GM19452 (cell line): ENCODE results near the gene MMP24OS.
A peak's percentile ranks its signal among the peaks of the same experiment; 100 is the strongest.
"Not testable (repeated sequence)": the region's sequence is repeated elsewhere in the genome, so short reads cannot be mapped to it uniquely, and the experiment has no call there.

Experiments
- ATAC-seq: cut with Tn5 transposase; IDR thresholded peaks from one replicate; pipeline ENCODE4 v1.9.1; 2021; ENCODE audit not compliant: unreplicated experiment

MMP24OS gene

DNA sequence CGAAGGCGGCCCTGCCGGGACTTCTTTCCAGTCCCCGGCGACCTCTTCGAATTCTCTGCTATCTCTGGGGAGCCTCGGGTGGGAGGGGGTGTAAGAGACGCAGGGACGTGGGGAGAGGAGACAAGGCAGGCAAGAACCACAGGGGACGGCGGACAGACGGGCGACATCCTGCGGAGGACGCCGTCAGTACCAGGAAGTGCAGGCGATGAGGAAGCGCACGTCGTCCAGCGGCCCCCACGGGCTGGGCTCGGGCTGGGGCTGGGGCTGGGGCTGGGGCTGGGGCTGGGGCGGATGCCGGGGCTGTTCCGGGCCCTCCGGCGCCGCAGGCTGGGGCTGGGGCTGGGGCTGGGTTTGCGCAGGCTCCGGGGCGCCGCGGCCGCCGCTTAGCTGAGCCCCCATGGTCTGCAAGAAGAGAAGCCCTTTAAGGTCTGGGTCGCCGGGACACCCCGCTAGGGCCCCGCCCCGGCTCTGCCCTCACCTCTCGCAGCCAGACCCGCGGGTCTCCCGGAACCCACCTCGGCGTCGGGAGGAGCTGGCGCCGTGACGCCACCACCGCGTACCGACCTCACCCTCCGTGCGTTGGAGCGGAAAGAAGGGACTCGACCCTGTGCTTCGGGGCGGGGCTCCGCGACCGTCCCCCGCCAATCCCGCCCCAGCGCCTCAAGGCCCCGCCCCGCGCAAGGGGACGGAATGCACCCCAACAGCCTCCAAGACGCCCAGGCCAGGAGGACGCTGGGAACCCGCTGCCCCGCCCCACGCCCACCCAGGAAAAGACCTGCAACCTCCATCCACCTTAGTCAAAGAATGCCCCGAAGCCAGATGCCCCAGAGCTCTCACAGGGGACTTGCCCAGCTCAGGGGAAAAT lies at the start of gene MMP24OS:
Gene MMP24OS (minus strand): TSS at position 592 of the 865 bp plus-strand sequence. CDS start 193 bp downstream, at position 399.
- peak; percentile 78 for ATAC-seq

DNA sequence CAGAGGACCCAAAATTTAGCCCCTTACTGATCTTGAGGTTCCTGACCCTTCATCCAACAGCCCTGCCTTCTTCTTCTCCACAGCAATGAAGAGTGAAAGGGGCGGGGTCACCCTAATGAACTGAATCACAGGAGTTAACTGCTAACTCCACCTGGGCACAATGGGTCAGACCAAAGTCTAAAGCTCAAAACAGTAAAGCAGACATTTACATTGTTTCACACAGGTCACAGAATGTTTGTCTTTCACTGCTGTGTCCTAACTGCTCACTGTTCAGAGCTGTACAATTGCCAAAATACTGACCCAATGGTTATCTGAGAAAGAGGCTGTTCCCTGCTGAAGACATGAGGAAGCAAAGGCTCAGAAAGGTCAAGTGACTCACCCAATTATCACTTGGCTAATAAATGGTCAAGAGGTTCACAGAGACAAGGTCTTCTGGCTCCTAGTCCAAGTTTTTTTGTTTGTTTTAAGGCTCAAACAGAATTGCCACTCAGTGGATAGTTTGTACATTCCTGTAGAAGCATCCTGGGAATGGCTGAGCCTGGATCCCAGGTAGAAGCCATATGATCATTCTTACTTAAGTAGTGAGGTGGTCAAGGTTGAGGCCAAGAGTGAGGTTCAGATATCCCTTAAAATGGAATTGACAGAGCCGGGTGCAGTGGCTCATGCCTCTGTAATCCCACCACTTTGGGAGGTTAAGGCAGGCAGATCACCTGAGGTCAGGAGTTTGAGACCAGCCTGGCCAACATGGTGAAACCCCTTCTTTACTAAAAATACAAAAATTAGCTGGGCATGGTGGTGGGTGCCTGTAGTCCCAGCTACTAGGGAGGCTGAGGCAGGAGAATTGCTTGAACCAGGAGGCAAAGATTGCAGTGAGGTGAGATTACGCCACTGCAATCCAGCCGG lies 49.4 kb upstream of the MMP24OS start:
- ATAC-seq = no peak

DNA sequence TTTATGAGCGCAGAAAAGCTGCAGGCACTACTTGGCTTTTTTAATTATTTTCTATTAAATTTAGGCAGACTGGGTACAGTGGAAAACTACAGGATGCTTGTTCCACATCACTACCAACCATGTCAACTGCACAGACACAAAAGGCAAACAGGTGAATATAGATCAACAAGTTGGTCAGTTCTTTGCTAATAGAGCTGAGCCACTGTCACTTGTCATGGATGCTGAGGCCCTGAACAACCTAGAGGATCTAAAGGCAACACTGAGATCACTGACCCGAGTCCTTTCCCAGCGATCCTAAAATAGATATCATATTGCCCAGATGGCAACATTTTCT lies 48.8 kb upstream of the MMP24OS start:
- no peak for ATAC-seq

DNA sequence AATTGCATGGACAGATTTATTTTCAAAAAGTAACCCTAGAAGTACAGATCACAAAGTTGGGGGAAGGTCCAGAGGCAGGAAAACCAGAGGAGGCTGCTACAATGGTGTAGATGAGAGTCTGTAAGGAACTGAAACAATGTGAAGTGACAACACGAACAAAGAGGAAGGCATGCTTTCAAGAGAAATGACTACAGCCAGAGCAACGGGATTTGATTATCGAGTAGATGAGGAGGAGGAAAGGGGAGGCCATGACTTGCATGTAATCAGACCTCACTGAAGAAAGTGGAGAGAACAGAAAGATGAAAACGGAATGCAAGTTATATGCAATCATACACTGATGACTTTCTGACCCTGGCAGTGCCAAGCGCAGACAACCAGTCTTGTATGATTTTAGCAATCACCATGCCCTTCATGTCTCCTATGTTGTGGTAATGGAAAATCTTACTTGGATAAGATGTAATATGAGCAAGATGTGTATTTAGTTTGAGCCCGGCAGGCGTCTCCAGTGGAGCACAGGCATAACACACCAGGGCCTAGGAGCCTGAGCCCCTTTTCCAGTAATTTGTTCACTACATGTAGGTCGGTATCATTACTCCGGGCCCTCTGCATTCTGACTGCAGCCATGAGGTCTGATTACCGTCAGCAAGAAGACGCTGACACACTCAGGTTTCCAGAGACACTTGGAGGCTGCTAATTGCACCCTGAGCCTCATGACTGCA lies 48.3 kb upstream of the MMP24OS start:
- ATAC-seq = no peak

DNA sequence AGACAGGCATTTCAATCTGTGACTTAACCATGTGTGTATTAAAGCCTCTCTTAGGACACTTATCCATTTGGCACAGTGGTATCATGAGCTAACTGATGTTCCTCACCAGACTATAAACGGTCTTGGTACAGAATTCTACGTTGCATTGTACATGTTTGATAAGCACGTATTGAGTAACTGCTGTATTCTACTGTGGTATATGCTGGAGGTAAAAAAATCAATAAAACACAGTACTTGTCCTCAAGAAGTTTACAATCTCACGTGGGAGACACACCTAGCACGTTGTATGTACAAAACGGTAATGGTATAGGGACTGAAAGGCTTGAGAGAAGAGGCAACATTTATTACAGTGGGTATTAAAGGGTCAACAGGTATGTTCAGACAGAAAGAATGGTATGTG lies 47.5 kb upstream of the MMP24OS start:
- ATAC-seq = no peak

DNA sequence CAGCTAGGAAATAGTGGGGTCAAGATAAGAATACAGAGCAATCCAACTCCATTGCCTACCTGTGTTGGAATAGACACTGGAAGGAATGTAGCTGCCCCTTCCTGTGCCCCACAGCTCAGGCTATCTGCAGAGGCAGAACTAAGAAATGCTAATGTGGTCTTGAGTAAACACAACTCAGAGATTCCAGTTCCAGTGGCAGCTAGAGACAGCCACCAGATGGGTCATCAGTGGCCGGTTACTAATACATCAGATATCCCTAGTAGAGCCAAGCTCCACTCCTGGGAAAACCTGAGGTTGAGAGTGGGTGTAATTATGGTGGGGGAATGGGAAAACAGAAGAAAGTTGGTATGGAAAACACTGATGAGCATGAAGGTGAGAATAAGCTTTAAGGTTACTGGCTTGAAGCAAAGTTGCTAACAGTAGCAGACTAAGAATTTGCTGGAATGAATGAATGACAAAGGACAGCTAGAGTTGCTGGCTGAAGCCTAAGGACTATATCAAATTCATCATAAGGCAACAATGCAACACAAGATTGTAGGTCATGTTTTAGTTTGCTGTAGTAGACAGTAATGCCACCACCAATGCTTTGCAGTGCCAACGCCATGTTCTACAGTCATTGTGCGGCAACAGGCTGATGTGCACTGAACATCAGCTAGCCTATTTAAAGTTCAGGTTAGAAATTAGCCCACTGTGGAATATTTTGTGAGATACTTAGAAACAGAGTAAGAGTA lies 42.6 kb upstream of the MMP24OS start:
- ATAC-seq = no peak

DNA sequence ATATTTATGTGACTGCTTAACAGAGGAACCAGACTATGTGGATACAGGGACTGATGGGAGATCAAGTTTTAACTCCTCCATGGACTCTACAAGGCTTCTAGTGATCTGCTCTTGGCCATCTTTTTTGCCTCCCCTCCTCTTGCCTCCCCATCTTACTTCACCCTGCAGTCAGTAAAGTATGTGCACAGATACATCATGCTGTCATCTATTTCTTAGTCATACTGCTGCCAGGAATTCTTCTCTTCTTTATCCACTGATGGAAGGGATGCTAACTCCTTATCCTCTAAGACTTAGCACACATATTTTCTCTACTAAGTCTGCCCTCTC lies 41.9 kb upstream of the MMP24OS start:
- ATAC-seq = no peak

DNA sequence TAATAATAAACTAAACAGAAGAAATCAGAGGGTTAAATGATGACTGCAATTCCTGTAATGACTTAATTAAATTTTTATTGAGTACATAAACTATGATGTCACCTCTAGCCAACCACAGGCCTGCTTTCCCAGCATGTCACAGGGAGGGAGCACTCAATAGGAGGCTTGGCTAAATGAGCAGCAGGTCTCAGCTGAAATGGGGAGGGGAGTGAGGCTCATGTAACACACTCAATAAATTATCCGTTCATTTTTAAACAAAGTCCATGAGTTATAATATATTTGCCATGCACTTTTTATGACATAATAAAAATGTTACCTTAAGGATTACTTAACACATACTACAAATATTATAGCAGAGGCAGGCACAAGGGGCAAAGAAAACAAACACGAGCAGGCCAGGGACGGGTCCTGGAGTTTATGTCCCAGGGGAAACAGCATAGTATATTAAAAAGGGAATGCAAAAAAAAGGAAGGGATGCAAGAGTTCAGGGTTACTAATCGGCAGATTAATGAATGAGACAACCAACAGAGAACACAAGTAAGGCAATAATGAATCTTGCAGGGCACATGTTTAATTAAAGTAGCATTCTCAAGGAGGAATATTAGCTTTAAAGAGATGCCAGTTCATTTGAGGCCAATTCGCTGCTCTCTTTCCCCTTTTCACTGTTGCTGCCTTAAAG lies 41.4 kb upstream of the MMP24OS start:
- ATAC-seq = no peak

DNA sequence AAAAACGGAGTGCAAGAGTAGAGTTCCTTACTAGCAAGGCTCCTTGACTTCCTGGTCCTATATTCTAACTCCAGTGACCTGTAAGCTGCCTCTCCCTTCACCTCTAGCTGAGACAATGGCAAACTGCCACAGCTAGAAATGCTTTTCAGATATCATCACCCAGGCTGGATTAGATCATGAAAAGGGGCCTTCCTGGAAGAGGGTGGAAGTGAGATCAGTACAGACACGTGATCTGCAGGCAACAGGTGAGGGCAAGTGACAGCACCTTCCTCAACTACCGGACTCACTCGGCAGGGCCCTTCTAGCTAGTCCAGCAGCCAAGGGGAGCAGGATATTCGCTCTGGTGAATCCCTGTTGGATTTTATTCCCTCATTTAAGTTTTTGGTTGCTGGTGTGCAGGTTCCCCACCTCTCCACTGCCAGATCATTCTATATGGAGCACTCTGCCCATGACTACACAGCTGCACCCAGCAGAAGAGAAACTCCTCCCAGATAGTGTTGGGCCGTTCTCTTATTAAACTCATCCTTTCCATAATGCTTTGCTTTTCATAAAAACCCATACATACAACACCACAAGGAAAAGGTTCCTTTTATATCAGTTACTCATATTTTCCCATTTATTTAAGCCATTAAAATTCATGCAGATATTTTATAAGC lies 40.7 kb upstream of the MMP24OS start:
- ATAC-seq = no peak

DNA sequence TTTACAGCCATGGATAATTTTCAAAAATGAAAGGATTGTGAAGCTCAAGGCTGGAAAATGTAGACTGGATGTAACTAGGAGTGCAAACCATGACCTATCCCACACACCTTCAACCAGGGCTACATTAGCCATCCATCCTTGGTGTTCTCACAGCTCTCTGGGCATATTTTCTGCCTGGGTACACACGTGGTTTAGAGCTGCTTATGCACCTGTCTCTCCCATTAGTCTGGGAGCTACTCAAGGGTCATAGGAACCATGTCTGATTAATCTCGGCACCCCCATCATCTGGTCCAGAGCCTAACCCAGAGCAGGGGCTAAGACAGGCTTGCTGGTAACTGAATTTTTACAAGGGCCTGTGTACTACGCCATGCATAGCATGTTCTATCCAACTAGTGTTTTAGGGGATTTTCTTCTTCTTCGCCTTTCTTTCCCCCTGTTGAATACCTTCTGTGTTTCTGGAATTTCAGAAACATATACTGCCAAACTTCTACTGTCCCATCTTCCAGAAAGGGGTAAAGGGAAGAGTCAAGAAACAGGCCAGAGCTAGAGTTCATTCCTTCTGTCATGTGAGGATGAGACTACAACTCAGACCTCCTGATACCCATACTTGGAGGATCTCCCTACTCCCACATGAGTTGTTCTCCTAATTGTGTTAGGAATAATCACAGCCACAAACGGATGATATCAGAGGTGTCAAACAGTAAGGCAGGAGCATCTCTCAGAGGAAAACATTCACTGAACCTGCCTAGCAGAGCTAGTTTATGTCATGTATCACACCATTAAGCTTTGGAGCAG lies 39.7 kb upstream of the MMP24OS start:
- no peak for ATAC-seq

DNA sequence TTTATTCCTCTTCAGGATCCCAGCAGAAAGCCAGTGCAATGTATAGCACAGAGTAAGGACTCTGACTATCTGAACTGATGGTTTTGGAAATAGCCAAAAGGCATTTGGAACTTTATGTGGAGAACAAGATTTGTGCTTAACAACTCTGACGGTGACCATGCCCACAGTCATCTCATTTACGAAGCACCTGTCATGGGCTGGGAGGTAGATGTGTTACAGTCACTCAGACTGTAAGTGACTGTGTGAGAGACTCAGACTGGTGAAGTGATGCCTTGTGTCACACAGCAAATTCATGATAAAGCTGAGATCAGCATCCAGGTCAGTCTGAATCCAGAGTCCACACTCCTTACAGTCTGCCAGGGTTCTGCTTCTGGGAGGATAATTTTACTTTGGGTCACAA lies 38.2 kb upstream of the MMP24OS start:
- ATAC-seq = no peak

DNA sequence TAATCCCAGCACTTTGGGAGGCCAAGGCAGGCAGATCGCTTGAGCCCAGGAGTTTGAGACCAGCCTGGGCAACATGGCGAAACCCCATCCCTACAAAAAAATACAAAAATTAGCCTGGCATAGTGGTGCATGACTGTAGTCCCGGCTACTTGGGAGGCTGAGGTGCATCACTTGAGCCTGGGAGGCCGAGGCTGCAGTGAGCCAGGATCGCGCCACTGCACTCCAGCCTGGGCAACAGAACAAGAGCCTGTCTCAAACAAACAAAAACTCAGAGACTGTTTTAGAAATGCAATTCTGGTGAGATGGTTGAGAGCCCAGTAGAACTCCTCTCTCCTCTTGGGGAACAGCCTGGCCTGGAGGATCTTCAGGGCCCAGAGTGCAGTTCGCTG lies 37.7 kb upstream of the MMP24OS start:
- ATAC-seq = not testable (repeated sequence)

DNA sequence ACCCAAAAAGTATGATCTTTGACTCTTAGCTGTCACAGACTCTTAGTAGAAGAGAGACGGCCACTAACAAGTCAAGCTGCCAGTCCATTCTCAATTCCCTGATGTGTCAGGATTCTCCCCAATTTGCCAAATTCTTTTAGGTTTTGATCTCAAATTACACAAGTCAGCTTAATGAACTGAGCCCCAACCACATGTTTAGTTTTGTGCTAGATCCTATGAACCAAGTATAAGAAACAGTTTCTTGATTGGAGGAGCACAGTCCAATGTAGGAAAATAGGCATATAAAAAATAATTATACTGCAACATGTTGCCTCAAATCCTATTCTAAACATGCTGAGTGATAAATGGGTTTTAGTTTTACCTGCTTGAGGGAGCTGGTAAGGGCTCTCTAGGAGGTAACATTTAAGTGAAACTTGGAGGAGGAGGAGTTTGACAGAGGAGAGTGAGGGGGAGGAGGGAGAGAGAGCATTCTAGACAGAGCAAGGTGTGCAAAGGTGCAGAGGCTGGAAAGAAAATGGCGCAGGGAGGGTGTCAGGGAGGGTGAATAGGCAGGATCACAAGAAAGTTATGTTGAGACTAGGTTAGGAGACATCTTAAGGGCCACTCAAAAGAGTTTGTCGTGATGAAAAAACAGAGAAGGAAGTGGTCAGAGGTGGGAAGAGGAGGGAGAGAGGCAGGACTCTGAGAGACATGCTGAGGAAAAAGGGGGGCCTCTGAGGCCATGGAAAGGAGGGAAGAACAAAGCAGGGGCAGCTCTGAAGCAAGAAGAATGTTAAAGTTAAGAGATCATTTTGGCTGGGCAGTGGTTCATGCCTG lies 37.1 kb upstream of the MMP24OS start:
- ATAC-seq = no peak

DNA sequence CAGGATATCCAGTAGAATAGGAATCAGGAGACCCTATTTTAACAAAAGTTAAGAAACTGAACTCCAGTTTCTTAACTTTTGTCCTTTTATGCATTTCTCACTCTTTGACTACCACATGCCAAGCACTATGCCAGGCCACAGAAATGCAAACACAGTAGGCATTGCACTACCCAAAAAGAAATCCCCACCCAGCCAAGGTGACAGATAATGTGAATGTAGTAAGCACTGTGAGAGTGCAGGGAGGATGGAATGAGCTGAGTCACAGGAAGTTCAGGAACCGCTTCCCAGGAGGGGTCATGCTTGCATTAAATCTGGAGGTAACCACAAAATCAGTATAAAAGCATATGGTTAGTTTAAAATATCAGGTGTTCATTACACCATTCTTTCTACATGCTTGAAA lies 34.4 kb upstream of the MMP24OS start:
- ATAC-seq = no peak

DNA sequence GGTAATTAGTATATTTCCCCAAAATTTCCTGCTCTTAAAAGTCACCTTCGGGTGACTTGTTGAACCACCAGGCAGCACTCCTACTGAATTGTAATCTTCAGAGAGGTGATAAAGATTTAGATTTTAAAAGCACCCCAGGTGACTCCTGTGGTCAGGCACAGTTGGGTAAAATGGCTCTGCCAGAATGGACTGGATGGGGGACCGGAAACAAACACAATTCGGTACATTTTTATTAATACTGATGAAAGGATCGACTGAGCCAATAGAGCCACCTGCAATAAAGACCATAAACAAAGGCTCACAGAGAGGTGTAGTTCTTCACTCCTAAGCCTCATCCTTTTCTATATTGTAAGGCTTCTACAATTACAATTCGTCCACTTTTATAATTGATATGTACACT lies 33.9 kb upstream of the MMP24OS start:
- no peak for ATAC-seq

DNA sequence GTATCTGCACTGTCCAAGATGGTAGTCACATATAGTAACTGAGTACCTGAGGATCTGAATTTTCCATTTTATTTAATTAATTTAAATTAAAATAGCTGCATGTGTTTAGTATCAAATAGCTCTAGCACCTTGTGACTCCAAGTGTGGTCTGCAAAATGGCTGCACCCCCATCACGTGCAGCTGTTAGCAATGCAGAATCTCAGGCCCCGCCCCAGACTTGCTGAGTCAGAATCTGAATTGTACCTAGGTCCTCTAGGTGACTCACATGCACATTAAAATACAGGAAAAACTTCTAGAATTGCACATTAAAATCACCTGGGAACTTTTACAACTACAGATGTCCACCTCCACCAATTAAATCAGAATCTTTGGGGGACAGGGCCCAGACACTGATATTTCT lies 33.5 kb upstream of the MMP24OS start:
- ATAC-seq = no peak

DNA sequence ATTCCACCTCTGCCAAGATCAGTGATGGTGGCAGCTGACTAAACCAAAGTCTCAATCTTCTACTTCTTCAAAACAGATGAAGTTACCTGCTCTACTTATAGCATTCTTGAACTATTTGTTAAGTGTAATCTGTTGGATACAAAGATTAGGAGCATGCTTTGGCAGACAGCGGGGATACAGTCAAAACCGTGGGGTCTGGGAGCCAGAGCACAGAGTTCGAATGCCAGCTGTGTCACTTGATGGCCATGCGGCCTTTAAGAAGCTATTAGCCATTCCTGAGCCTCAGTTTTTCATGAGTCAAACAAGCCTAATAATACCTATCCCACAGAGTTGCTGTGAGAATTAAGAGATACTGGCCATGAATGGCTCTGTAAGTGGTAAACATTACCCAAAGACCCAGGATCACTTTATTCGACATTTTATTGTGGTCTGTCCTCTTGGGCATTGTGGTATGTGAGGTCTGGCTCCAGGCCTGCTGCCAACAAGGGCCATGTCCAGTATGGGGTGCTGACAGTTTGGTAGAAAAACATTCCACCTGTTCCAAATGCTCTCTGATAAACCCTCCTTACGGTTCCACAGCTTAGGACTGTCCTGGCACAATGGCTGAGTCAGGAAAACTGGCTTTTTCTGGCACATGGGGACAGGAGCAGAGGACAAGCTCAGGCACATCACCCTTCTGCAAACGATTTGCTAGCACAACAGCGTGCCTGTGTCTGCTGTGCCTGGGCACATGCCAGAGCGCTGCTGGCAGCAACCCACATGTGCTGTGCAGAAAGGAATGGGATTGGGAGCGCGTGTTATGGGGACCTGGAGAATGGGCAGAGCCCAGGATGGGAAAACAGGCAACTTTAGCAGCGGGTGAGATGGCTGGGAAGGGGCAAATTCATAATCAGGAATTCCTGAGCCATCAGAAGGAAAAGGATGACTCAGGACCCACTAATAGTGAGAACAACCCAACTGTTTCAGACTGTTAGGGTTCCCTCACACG lies 30.0 kb upstream of the MMP24OS start:
- ATAC-seq = no peak
